Peyer's patch (tissue), 4 donors: ENCODE data around the gene BBS9. TPM values are rescaled to one million over a fixed set of nuclear protein-coding genes. Genes with fewer than 3 reads are reported as not detected.
"Not testable (repeated sequence)": the region's sequence is repeated elsewhere in the genome, so short reads cannot be mapped to it uniquely, and the experiment has no call there.

Source experiments
- DNase-seq, 3 donors: peaks; one replicate each; pipeline ENCODE4 v3.0.0-alpha.2; 2017 to 2019
- H3K27ac ChIP-seq, 4 donors: fragments of 200-600 bp; sonication (generic); one replicate each; pipeline ENCODE4 v1.5.1; 2016 to 2019
- H3K27me3 ChIP-seq, 2 donors: fragments of 200-600 bp; sonication (generic); one replicate each; pipeline ENCODE4 v1.5.1; 2019
- H3K36me3 ChIP-seq, 3 donors: fragments of 200-600 bp; sonication (generic); one replicate each; pipeline ENCODE4 v1.5.1; 2016 to 2019
- H3K4me1 ChIP-seq, 4 donors: fragments of 200-600 bp; sonication (generic); one replicate each; pipeline ENCODE4 v1.5.1; 2016 to 2019
- H3K4me3 ChIP-seq, 4 donors: fragments of 200-600 bp; sonication (generic); 1 replicate in 3 of 4; 2 replicates in 1 of 4; pipeline ENCODE4 v1.5.1; 2016 to 2019; ENCODE audit warnings: mild to moderate bottlenecking in 1 of 4
- H3K9me3 ChIP-seq, 4 donors: fragments of 200-600 bp; sonication (generic); one replicate each; pipeline ENCODE4 v1.5.1; 2016 to 2019; ENCODE audit warnings: mild to moderate bottlenecking in 1 of 4
- CTCF ChIP-seq, 6 experiments: fragments of 450-650 bp in 4 of 6; fragments of 200-600 bp in 2 of 6; sonication (generic) in 1 of 6; IDR thresholded peaks; one replicate each; pipeline ENCODE4 v1.5.1; 2017 to 2019; ENCODE audit warnings: antibody characterized with exemption in 6 of 6, mild to moderate bottlenecking in 3 of 6, moderate library complexity in 1 of 6
- POLR2A ChIP-seq, 2 donors: fragments of 450-650 bp; IDR thresholded peaks; one replicate each; pipeline ENCODE4 v1.5.1; 2017; ENCODE audit warnings: antibody characterized with exemption in 2 of 2, mild to moderate bottlenecking in 2 of 2, moderate library complexity in 2 of 2
- total RNA-seq, 4 donors: library from RNA; depleted of rRNA; stranded (reverse); fragments of >200 nt; gene quantifications; one replicate each; pipeline ENCODE4 v1.1.0, GENCODE V29; 2016

The BBS9 gene
- total RNA-seq, 4 donors from 2014 or later = 10.9 to 51.2 (median 19.4) TPM

DNA sequence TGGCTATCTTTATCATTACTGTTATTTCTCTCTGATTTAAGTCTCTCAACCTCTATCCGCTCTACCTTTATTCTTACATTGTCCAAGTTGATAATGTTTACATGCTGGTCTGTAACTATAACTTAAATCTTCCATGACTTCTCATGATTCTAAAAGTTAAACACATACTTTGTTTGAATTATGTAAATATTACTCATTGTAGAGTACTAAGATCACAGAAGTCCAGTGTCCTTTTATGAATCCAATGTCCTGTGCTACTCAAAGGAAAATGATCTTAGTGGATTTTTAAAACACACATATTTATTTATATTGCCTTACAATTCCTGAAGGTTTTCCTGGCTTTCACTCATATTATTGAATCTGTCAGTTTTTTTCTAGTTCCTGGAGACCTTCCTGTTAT is 70.9 kb downstream of the BBS9 start:
- no peak for TF ChIP-seq POLR2A (IDR thresholded peaks at IDR 0.05)
- no peak for TF ChIP-seq CTCF (IDR thresholded peaks at IDR 0.05)
- Histone ChIP-seq H3K27ac (no peak overlapping the region), H3K27me3 (no peaks in the 10 kb centered on the region), H3K4me3 (no peak overlapping the region), H3K9me3 (no peaks in the 10 kb centered on the region), H3K4me1 (no peaks in the 10 kb centered on the region), H3K36me3 (no peaks in the 10 kb centered on the region)
- no peak for DNase-seq

- H3K4me1 ChIP-seq = no peaks in the 10 kb centered on the region
- H3K9me3 ChIP-seq = no peaks in the 10 kb centered on the region
- no peak overlapping the region for H3K27ac ChIP-seq
- DNase-seq = no peak
- H3K27me3 ChIP-seq = no peaks in the 10 kb centered on the region
- H3K4me3 ChIP-seq = no peak overlapping the region
- no peaks in the 10 kb centered on the region for H3K36me3 ChIP-seq
- no peak for TF ChIP-seq CTCF (IDR thresholded peaks at IDR 0.05)
- no peak for TF ChIP-seq POLR2A (IDR thresholded peaks at IDR 0.05)
These were observed 72.5 kb downstream of the BBS9 start for GRCh38 chr7:33201821-33202220.

DNA sequence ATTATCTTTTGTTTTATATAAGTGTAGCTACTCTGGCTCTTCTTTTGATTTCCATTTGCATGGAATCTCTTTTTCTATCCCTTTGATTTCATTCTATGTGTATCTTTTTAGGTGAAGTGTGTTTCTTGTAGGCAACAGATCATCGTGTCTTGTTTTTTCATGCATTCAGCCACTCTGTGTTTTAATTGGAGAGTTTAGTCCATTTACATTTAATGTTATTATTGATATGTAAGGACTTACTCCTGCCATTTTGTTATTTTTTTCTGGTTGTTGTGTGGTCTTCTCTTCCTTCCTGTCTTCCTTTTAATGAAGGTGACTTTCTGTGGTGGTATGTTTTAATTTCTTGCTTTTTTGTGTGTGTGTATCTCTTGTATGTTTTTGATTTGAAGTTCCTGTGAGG is 81.6 kb downstream of the BBS9 start:
- Histone ChIP-seq H3K4me3 (no peak overlapping the region), H3K27ac (no peak overlapping the region), H3K27me3 (no peaks in the 10 kb centered on the region), H3K4me1 (no peaks in the 10 kb centered on the region), H3K9me3 (peaks cover 0 to 3% (median 0%) of the 10 kb centered on the region in 4 donors), H3K36me3 (no peaks in the 10 kb centered on the region)
- DNase-seq = no peak
- TF ChIP-seq CTCF (IDR thresholded peaks at IDR 0.05) = no peak
- TF ChIP-seq POLR2A (IDR thresholded peaks at IDR 0.05) = no peak

- H3K4me3 ChIP-seq = no peak overlapping the region
- DNase-seq = no peak
- no peak overlapping the region for H3K27ac ChIP-seq
- no peaks in the 10 kb centered on the region for H3K4me1 ChIP-seq
- H3K9me3 ChIP-seq = peaks cover 0 to 3% (median 0%) of the 10 kb centered on the region in 4 donors
- TF ChIP-seq CTCF (IDR thresholded peaks at IDR 0.05) = no peak
- TF ChIP-seq POLR2A (IDR thresholded peaks at IDR 0.05) = no peak
- H3K27me3 ChIP-seq = no peaks in the 10 kb centered on the region
- no peaks in the 10 kb centered on the region for H3K36me3 ChIP-seq
These were observed 82.8 kb downstream of the BBS9 start for GRCh38 chr7:33212144-33212543.

- Histone ChIP-seq H3K36me3 (no peaks in the 10 kb centered on the region), H3K27me3 (no peaks in the 10 kb centered on the region), H3K4me1 (no peaks in the 10 kb centered on the region), H3K4me3 (no peak overlapping the region), H3K27ac (no peak overlapping the region), H3K9me3 (peaks cover 0 to 3% (median 0%) of the 10 kb centered on the region in 4 donors)
- no peak for DNase-seq
- TF ChIP-seq CTCF (IDR thresholded peaks at IDR 0.05) (no peak), POLR2A (IDR thresholded peaks at IDR 0.05) (no peak)
These were observed 86.6 kb downstream of the BBS9 start for GRCh38 chr7:33215992-33216391.

DNA sequence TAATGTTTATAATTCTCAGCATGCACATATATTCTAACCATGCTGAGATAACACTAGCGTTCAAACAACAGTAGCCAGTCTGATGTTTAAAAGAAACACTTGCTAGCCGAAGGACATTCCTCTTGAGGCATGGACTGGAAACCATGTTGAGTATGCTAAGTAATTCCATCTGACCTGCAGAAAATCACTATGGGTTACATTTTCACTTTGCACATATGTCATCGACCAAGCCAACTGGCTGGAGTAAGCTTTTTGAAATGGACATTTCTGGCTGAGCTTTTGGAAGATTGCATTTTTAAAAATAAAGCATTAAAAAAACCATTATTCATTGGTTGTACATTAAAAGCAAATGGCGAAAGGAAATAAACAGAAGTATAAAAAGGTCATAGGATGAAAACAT is 88.2 kb downstream of the BBS9 start:
- no peak overlapping the region for H3K27ac ChIP-seq
- DNase-seq = no peak
- no peaks in the 10 kb centered on the region for H3K27me3 ChIP-seq
- H3K9me3 ChIP-seq = peaks cover 0 to 1% (median 0%) of the 10 kb centered on the region in 4 donors
- H3K4me3 ChIP-seq = no peak overlapping the region
- H3K4me1 ChIP-seq = no peaks in the 10 kb centered on the region
- TF ChIP-seq CTCF (IDR thresholded peaks at IDR 0.05) (no peak), POLR2A (IDR thresholded peaks at IDR 0.05) (no peak)
- no peaks in the 10 kb centered on the region for H3K36me3 ChIP-seq

DNA sequence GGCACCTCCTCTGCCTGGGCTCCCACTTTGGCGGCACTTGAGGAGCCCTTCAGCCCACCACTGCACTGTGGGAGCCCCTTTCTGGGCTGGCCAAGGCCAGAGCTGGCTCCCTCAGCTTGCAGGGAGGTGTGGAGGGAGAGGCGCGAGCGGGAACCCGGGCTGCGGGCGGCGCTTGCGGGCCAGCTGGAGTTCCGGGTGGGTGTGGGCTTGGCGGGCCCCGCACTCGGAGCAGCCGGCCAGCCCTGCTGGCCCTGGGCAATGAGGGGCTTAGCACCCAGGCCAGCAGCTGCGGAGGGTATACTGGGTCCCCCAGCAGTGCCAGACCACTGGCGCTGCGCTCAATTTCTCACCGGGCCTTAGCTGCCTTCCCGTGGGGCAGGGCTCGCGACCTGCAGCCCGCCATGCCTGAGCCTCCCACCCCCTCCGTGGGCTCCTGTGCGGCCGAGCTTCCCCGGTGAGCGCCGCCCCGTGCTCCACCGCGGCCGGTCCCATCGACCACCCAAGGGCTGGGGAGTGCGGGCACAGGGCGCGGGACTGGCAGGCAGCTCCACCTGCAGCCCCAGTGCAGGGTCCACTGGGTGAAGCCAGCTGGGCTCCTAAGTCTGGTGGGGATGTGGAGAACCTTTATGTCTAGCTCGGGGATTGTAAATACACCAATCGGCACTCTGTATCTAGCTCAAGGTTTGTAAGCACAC is 89.6 kb downstream of the BBS9 start:
- H3K4me3 ChIP-seq, H3K36me3 ChIP-seq, H3K27ac ChIP-seq, H3K4me1 ChIP-seq, H3K9me3 ChIP-seq, H3K27me3 ChIP-seq, DNase-seq: not testable (repeated sequence)
